ENCODE measurements around the gene ARHGEF17.

- TF ChIP-seq CTCF (IDR thresholded peaks at IDR 0.05; ENCODE audit: poor library complexity), result no peak
- no peak for TF ChIP-seq EZH2phosphoT487 (IDR thresholded peaks at IDR 0.05; ENCODE audit: low read depth, severe bottlenecking, unreplicated experiment)
- TF ChIP-seq EZH2 (IDR thresholded peaks at IDR 0.05; ENCODE audit: borderline replicate concordance), result no peak
Measured at GRCh38 chr11:73374151-73374550, 66.1 kb downstream of the ARHGEF17 start.
